ENCODE data around the gene CETN2.
A peak's percentile ranks its signal among the peaks of the same experiment; 100 is the strongest.

CETN2 gene

GRCh38 chrX:152822383-152823086, 8.0 kb downstream of the CETN2 start:
- no peak overlapping the region for H3K4me3 ChIP-seq (ENCODE audit: control insufficient read depth, low read depth, low read length)
- TF ChIP-seq CTCF (IDR thresholded peaks at IDR 0.05; ENCODE audit: control insufficient read depth, insufficient read depth, low read depth, low read length, missing control alignments) = no peak
- peak; percentile 18 for DNase-seq (ENCODE audit: low read depth)

GRCh38 chrX:152821145-152821765, 9.3 kb downstream of the CETN2 start:
- DNase-seq (ENCODE audit: low read depth) = no peak

GRCh38 chrX:152819732-152820131, 10.8 kb downstream of the CETN2 start:
- DNase-seq (ENCODE audit: low read depth) = no peak
- H3K4me3 ChIP-seq (ENCODE audit: control insufficient read depth, low read depth, low read length) = no peak overlapping the region
- TF ChIP-seq CTCF (IDR thresholded peaks at IDR 0.05; ENCODE audit: control insufficient read depth, insufficient read depth, low read depth, low read length, missing control alignments) = no peak

More at GRCh38 chrX:152821145-152821765, 9.3 kb downstream of the CETN2 start:
- no peak overlapping the region for H3K4me3 ChIP-seq (ENCODE audit: control insufficient read depth, low read depth, low read length)
- TF ChIP-seq CTCF (IDR thresholded peaks at IDR 0.05; ENCODE audit: control insufficient read depth, insufficient read depth, low read depth, low read length, missing control alignments) = peak; percentile 61

- no peak for DNase-seq (ENCODE audit: low read depth)
- H3K4me3 ChIP-seq (ENCODE audit: control insufficient read depth, low read depth, low read length) = no peak overlapping the region
- no peak for TF ChIP-seq CTCF (IDR thresholded peaks at IDR 0.05; ENCODE audit: control insufficient read depth, insufficient read depth, low read depth, low read length, missing control alignments)
Measured at GRCh38 chrX:152819266-152819665, 11.3 kb downstream of the CETN2 start.

- DNase-seq (ENCODE audit: low read depth) = no peak
- H3K4me3 ChIP-seq (ENCODE audit: control insufficient read depth, low read depth, low read length) = no peak overlapping the region
- no peak for TF ChIP-seq CTCF (IDR thresholded peaks at IDR 0.05; ENCODE audit: control insufficient read depth, insufficient read depth, low read depth, low read length, missing control alignments)
Measured at GRCh38 chrX:152818356-152818755, 12.2 kb downstream of the CETN2 start.

DNA sequence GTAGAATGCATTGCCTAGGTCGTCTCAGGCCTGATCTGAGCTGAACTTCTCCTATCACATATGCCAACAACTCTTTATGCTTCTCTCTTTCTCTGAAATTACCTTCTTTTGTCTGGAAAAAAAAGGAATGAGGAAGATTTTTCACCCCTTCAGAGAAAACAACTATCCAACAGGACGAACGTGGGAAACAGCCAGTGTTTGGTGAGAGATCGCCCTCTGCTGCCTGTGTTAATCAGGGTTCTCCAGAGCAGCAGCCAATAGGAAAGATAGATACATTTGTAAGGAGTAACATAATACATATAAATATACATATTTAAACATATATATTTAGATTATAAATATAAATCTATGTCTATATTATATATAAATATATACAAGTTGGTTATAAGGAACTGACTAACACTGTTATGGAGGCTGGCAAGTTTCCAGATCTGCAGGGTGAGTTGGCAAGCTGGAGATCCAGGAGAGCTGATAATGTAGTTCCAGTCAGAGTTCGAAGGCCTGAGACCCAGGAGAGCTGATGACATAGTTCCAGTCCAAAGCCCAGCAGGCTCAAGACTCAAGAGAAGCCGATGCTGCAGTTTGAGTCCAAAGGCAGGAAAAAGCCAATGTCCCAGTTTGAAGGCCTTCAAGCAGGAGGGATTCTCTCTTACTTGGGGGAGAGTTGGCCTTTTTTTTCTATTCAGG, 13.3 kb downstream of the CETN2 start:
- peak; percentile 63 for TF ChIP-seq CTCF (IDR thresholded peaks at IDR 0.05; ENCODE audit: control insufficient read depth, insufficient read depth, low read depth, low read length, missing control alignments)
- no peak for DNase-seq (ENCODE audit: low read depth)

More for the DNA sequence above, 13.3 kb downstream of the CETN2 start:
- no peak overlapping the region for H3K4me3 ChIP-seq (ENCODE audit: control insufficient read depth, low read depth, low read length)

Data from AG09309 (cell line).